WTC11 (cell line): ENCODE measurements around the gene MLC1. TPM values are rescaled to one million over a fixed set of nuclear protein-coding genes. Genes with fewer than 3 reads are reported as not detected.

Source experiments
- ATAC-seq: fragments of 200-7000 bp; cut with Tn5 transposase; 2 replicates; pipeline ENCODE4 v1.10.0; 2021; ENCODE audit warnings: mild to moderate bottlenecking, moderate library complexity
- CTCF ChIA-PET: fragments of 300-600 bp; sonication (Branson Sonifier 250); formaldehyde crosslinking; loops from one replicate; lab custom pipeline; 2021; ENCODE audit warnings: antibody characterized with exemption; lab: Charles Lee
- POLR2A ChIA-PET: fragments of 350-600 bp; sonication (Branson Sonifier 250); formaldehyde crosslinking; loops from one replicate; lab custom pipeline; 2021; ENCODE audit warnings: antibody characterized with exemption; lab: Charles Lee
- DNase-seq: peaks from one replicate; pipeline ENCODE4 v3.0.0; 2021; ENCODE audit warnings: low spot score
- H3K27ac Mint-ChIP-seq: 2 replicates; pipeline ENCODE4 v1.8.0; 2021; ENCODE audit warnings: mixed read lengths
- H3K27me3 Mint-ChIP-seq: 2 replicates; pipeline ENCODE4 v1.8.0; 2021; ENCODE audit warnings: low read depth, mild to moderate bottlenecking, moderate library complexity, mixed read lengths
- H3K36me3 Mint-ChIP-seq: 2 replicates; pipeline ENCODE4 v1.8.0; 2021; ENCODE audit warnings: mixed read lengths
- H3K4me1 Mint-ChIP-seq: 2 replicates; pipeline ENCODE4 v1.8.0; 2022; ENCODE audit warnings: mixed read lengths
- H3K4me3 Mint-ChIP-seq: 2 replicates; pipeline ENCODE4 v1.8.0; 2021; ENCODE audit warnings: mild to moderate bottlenecking, moderate library complexity, mixed read lengths
- H3K9me3 Mint-ChIP-seq: 2 replicates; pipeline ENCODE4 v1.8.0; 2021; ENCODE audit warnings: mixed read lengths
- ATF1 ChIP-seq: sonication (generic); formaldehyde crosslinking; IDR thresholded peaks from 2 replicates; pipeline ENCODE4 v1.8.1; 2023; ENCODE audit warnings: mild to moderate bottlenecking, moderate library complexity, missing genetic modification reagents
- CTCF ChIP-seq: fragments of 200-600 bp; IDR thresholded peaks from 2 replicates; pipeline ENCODE4 v1.8.0; 2022; ENCODE audit warnings: antibody characterized with exemption
- ELF4 ChIP-seq: sonication (generic); formaldehyde crosslinking; IDR thresholded peaks from 2 replicates; pipeline ENCODE4 v1.8.1; 2022; ENCODE audit warnings: low read depth, mild to moderate bottlenecking, moderate library complexity, missing genetic modification reagents
- HMGA2 ChIP-seq: fragments of 250-450 bp; sonication (Bioruptor Pico); IDR thresholded peaks from 2 replicates; pipeline ENCODE4 v1.4.0; 2021; ENCODE audit warnings: mild to moderate bottlenecking, moderate library complexity
- JAZF1 ChIP-seq: fragments of 250-450 bp; sonication (Bioruptor Pico); IDR thresholded peaks from 2 replicates; pipeline ENCODE4 v1.9.0; 2021; ENCODE audit warnings: moderate library complexity, mild to moderate bottlenecking, inconsistent platforms
- JUN ChIP-seq: sonication (generic); formaldehyde crosslinking; IDR thresholded peaks from 2 replicates; pipeline ENCODE4 v1.8.0; 2023; ENCODE audit warnings: mild to moderate bottlenecking, missing genetic modification reagents
- MLX ChIP-seq: sonication (generic); formaldehyde crosslinking; IDR thresholded peaks from 2 replicates; pipeline ENCODE4 v1.8.1; 2023; ENCODE audit warnings: mild to moderate bottlenecking, missing genetic modification reagents, moderate library complexity
- NFYB ChIP-seq: sonication (generic); formaldehyde crosslinking; conservative IDR thresholded peaks from 2 replicates; pipeline ENCODE4 v1.8.0; 2022; ENCODE audit warnings: low read depth, missing genetic modification reagents
- SOX15 ChIP-seq: fragments of 250-450 bp; sonication (Bioruptor Pico); IDR thresholded peaks from 2 replicates; pipeline ENCODE4 v1.9.0; 2021; ENCODE audit warnings: mild to moderate bottlenecking
- TEAD1 ChIP-seq: sonication (generic); formaldehyde crosslinking; IDR thresholded peaks from 2 replicates; pipeline ENCODE4 v1.8.0; 2022; ENCODE audit warnings: mild to moderate bottlenecking, missing genetic modification reagents
- ZNF121 ChIP-seq: sonication (generic); formaldehyde crosslinking; IDR thresholded peaks from 2 replicates; pipeline ENCODE4 v1.8.0; 2023; ENCODE audit warnings: missing genetic modification reagents
- ZNF263 ChIP-seq: sonication (generic); formaldehyde crosslinking; IDR thresholded peaks from 2 replicates; pipeline ENCODE4 v1.8.1; 2022; ENCODE audit warnings: low read depth, mild to moderate bottlenecking, moderate library complexity, missing genetic modification reagents
- ZNF396 ChIP-seq: fragments of 250-450 bp; sonication (Bioruptor Pico); IDR thresholded peaks from 2 replicates; pipeline ENCODE4 v1.8.0; 2021; ENCODE audit warnings: mild to moderate bottlenecking, moderate library complexity, borderline replicate concordance
- total RNA-seq: library from RNA; stranded (reverse); gene quantifications from 3 replicates; pipeline ENCODE4 v1.2.3, GENCODE V29; 2021
- TF ChIP-seq, protein P1 (sequence below): sonication (generic); formaldehyde crosslinking; IDR thresholded peaks from 2 replicates; pipeline ENCODE4 v1.8.1; 2023; ENCODE audit warnings: mild to moderate bottlenecking, missing genetic modification reagents, borderline replicate concordance
- TF ChIP-seq, protein P2 (sequence below): sonication (generic); formaldehyde crosslinking; IDR thresholded peaks from 2 replicates; pipeline ENCODE4 v1.8.1; 2022; ENCODE audit warnings: mild to moderate bottlenecking, moderate library complexity, missing genetic modification reagents
- TF ChIP-seq, protein P3 (sequence below): sonication (generic); formaldehyde crosslinking; IDR thresholded peaks from 2 replicates; pipeline ENCODE4 v1.8.1; 2023; ENCODE audit warnings: mild to moderate bottlenecking, moderate library complexity, missing genetic modification reagents
- TF ChIP-seq, protein P4 (sequence below): sonication (generic); formaldehyde crosslinking; IDR thresholded peaks from 2 replicates; pipeline ENCODE4 v1.8.1; 2022; ENCODE audit warnings: mild to moderate bottlenecking, missing genetic modification reagents, moderate library complexity, borderline replicate concordance

The MLC1 gene
- total RNA-seq, 1 experiment from 2014 or later: 0.13 TPM

- POLR2A ChIA-PET: no interaction called here
- ATAC-seq: no peak
These were observed 2.2 kb downstream of the MLC1 start for GRCh38 chr22:50082961-50083461.

More at GRCh38 chr22:50082961-50083461, 2.2 kb downstream of the MLC1 start:
- Mint-ChIP-seq H3K36me3 (no peaks in the 10 kb centered on the region), H3K27me3 (peaks cover 8% of the 10 kb centered on the region; the same call in 1 of the 2 replicates), H3K27ac (no peak overlapping the region), H3K4me3 (no peak overlapping the region), H3K4me1 (no peaks in the 10 kb centered on the region; the same call in 1 of the 2 replicates), H3K9me3 (peaks cover 11% of the 10 kb centered on the region)
- no peak for DNase-seq
- CTCF ChIA-PET: interaction anchor here (0.8 to 3.4 kb wide), 3 partner anchors 24 to 53 kb away, joined by 3 to 16 read pairs (median 13); no protein-coding TSS in a partner anchor
- TF ChIP-seq ATF1 (CRISPR knock-in tag) (no peak), JUN (CRISPR knock-in tag) (no peak), TEAD1 (CRISPR knock-in tag) (no peak), ZNF263 (CRISPR knock-in tag) (no peak), JAZF1 (CRISPR knock-in tag) (no peak), CTCF (no peak), SOX15 (CRISPR knock-in tag) (no peak), ELF4 (no peak), MLX (CRISPR knock-in tag) (no peak), ZNF396 (CRISPR knock-in tag) (no peak), ZNF121 (no peak), HMGA2 (no peak), NFYB (CRISPR knock-in tag) (no peak)
- TF ChIP-seq, protein P1, sequence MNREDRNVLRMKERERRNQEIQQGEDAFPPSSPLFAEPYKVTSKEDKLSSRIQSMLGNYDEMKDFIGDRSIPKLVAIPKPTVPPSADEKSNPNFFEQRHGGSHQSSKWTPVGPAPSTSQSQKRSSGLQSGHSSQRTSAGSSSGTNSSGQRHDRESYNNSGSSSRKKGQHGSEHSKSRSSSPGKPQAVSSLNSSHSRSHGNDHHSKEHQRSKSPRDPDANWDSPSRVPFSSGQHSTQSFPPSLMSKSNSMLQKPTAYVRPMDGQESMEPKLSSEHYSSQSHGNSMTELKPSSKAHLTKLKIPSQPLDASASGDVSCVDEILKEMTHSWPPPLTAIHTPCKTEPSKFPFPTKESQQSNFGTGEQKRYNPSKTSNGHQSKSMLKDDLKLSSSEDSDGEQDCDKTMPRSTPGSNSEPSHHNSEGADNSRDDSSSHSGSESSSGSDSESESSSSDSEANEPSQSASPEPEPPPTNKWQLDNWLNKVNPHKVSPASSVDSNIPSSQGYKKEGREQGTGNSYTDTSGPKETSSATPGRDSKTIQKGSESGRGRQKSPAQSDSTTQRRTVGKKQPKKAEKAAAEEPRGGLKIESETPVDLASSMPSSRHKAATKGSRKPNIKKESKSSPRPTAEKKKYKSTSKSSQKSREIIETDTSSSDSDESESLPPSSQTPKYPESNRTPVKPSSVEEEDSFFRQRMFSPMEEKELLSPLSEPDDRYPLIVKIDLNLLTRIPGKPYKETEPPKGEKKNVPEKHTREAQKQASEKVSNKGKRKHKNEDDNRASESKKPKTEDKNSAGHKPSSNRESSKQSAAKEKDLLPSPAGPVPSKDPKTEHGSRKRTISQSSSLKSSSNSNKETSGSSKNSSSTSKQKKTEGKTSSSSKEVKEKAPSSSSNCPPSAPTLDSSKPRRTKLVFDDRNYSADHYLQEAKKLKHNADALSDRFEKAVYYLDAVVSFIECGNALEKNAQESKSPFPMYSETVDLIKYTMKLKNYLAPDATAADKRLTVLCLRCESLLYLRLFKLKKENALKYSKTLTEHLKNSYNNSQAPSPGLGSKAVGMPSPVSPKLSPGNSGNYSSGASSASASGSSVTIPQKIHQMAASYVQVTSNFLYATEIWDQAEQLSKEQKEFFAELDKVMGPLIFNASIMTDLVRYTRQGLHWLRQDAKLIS (CRISPR knock-in tag): no peak
- TF ChIP-seq, protein P2, sequence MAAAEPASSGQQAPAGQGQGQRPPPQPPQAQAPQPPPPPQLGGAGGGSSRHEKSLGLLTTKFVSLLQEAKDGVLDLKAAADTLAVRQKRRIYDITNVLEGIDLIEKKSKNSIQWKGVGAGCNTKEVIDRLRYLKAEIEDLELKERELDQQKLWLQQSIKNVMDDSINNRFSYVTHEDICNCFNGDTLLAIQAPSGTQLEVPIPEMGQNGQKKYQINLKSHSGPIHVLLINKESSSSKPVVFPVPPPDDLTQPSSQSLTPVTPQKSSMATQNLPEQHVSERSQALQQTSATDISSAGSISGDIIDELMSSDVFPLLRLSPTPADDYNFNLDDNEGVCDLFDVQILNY (CRISPR knock-in tag): no peak
- TF ChIP-seq, protein P3, sequence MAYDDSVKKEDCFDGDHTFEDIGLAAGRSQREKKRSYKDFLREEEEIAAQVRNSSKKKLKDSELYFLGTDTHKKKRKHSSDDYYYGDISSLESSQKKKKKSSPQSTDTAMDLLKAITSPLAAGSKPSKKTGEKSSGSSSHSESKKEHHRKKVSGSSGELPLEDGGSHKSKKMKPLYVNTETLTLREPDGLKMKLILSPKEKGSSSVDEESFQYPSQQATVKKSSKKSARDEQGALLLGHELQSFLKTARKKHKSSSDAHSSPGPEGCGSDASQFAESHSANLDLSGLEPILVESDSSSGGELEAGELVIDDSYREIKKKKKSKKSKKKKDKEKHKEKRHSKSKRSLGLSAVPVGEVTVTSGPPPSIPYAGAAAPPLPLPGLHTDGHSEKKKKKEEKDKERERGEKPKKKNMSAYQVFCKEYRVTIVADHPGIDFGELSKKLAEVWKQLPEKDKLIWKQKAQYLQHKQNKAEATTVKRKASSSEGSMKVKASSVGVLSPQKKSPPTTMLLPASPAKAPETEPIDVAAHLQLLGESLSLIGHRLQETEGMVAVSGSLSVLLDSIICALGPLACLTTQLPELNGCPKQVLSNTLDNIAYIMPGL (CRISPR knock-in tag): no peak
- TF ChIP-seq, protein P4, sequence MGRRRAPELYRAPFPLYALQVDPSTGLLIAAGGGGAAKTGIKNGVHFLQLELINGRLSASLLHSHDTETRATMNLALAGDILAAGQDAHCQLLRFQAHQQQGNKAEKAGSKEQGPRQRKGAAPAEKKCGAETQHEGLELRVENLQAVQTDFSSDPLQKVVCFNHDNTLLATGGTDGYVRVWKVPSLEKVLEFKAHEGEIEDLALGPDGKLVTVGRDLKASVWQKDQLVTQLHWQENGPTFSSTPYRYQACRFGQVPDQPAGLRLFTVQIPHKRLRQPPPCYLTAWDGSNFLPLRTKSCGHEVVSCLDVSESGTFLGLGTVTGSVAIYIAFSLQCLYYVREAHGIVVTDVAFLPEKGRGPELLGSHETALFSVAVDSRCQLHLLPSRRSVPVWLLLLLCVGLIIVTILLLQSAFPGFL (CRISPR knock-in tag): no peak
